T-helper 2 cell (primary cell): ENCODE data around the gene CDH3.

ENCODE experiments used
- DNase-seq, 5 experiments: peaks; one replicate each; pipeline versions ENCODE4 v3.0.0 to v3.0.0-alpha.2; 2012 to 2022

CDH3 gene

DNA sequence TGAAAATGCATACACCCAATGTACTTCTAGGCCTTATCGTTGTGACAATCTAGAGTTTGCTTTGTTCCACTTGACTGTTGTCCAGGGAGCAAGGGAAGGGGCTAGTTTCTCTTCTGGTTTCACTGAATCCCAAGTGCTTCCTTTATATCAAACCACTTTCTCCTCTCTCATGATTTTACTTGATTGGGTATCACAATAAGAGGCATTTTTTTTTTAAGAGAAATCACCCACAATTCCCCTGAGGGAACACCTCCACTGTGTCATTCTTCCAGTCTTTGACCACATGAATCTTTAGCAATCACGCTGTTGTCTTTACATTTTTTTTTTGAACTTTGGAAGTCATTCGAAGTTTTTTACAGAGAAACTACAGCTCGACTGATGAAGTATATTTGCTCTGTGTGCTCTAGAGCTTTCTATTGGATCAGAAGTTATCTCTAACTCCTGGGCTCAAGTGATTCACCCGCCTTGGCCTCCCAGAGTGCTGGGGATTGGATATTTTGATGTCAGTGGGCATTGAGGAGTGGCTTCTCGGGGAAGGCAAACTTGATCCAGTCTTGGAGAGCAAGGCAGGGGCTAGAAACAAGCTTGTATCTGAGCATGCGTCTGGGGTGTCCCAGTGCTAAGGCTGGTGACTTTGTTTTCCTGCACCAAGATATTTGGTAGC lies 95.0 kb downstream of the CDH3 start:
- no peak for DNase-seq

DNA sequence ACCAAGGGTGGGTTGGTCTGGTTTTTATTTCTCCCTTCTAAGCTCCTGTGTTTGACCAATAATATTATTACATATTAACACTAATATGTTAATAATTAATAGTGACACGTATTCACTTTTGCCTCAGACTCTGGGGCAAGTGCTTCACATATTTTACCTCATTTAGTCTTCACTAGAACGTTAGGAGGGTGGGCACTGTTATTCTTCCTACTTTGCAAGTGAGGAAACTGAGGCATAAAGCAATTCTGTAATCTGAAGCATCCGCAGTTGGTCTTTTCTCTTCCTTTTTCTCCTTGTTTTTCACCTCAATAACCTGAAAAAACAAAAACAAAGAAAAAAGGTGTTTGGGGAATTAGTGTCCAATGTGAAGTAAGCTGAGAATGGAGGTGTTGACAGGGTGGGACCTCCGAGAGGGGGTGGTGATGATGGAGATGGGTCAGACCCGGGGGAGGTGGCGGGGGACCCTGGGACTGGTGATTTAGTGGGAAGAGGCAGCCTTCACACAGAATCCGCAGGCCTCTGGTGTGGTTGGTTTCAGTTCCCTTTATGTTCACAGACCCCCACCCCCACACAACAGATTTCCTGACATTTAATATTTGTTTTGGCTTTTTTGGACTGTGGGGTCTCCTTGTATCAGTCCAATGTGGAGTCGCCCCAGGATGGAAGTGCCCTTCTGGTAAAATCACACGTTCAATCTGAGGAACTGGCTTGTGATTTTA lies 95.7 kb downstream of the CDH3 start:
- DNase-seq: no peak

DNA sequence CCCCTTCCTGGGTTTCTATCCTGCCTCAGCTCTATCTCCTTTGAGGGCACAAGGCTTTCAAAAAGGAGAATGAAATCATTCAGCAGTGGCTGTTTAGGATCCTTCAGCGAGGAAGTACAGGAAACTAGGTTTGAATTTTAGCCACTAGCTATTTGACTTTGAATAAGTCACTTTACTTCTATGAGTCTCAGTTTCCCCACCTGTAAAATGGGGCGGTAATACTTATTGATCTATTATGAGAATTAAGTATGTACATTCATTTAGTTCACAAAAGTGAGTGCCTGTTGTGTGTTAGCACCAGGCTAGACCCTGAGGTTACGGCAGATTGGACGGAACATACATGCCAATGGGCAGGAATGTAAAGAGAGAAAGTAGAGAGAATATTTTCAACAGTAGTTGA lies 98.6 kb downstream of the CDH3 start:
- no peak for DNase-seq

DNA sequence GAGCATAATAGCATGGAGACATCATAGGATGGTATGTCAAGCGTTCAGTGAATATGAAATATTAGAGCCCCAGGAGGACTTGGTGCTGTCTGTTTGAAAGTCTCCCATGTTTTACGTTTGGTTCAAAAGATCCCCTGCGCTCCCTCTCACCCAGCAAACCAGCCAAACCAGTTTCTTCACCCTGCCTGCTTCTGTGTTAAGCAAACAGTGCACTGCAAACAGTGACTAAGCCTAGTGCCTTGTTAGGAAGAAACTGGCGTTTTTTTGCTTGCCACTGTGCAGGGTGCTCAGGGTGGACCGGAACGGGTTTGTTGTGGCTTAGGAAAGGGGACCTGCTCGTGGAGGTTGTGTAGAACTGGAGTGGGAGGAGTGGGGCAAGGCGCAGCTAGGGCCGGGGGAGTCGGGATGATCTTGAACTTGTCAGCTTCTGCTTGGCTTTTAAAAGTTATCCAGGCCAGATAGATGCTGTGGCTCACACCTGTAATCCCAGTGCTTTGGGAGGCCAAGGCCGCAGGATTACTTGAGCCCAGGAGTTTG lies 99.7 kb downstream of the CDH3 start:
- DNase-seq: no peak

DNA sequence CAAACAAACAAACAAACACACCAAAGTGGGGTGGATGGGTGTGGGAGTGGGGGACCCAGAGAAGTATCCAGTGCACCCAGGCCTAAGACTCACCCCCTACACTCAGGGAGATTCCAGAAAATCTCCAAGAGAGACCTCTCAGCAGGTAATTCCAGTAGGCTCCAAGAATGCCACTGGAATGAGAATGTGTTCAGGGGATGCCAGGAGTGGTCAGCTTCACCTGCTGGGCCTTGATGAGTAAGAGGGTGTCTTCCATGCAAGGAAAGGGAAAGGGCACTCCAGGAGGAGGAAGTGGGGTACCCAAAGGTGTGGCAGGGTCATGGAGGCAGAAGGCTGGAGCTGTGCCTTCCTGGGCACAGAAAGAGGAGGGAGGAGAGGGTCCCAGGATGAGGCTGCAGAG lies 101.8 kb downstream of the CDH3 start:
- DNase-seq: no peak

DNA sequence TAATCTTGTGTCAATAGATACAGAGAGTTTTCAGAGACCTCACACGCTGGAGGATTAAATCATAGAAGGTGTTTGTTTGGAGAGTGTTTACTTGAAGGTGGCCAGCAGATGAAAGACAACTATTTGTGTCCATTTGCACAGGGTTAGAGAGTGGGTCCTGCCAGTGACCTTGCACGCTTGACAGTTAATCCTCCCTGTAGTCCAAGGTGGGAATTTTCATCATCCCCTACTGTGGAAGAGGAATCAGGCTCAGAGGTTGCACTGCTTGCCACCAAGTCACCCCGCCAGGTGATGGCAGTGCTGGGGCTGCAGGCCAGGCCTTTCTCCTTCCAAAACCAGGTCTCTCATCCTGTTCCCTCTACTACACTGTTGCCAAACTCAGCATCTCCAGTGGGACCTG lies 104.3 kb downstream of the CDH3 start:
- DNase-seq: no peak
